A673 (cell line): ENCODE measurements around the gene MGAT5B.

Source experiments
- CTCF ChIP-seq: fragments of 300-800, 200-600 bp; sonication (generic); conservative IDR thresholded peaks from 2 replicates; pipeline ENCODE4 v1.5.1; 2017; ENCODE audit warnings: low read depth, mild to moderate bottlenecking, antibody characterized with exemption, low read length, moderate library complexity, mixed read lengths
- EZH2 ChIP-seq: fragments of 200-600 bp; sonication (generic); IDR thresholded peaks from 2 replicates; pipeline ENCODE4 v1.6.1; 2017; ENCODE audit warnings: borderline replicate concordance, low read depth, mild to moderate bottlenecking, mixed read lengths, antibody characterized with exemption, low read length; ENCODE audit not compliant: poor library complexity, severe bottlenecking

DNA sequence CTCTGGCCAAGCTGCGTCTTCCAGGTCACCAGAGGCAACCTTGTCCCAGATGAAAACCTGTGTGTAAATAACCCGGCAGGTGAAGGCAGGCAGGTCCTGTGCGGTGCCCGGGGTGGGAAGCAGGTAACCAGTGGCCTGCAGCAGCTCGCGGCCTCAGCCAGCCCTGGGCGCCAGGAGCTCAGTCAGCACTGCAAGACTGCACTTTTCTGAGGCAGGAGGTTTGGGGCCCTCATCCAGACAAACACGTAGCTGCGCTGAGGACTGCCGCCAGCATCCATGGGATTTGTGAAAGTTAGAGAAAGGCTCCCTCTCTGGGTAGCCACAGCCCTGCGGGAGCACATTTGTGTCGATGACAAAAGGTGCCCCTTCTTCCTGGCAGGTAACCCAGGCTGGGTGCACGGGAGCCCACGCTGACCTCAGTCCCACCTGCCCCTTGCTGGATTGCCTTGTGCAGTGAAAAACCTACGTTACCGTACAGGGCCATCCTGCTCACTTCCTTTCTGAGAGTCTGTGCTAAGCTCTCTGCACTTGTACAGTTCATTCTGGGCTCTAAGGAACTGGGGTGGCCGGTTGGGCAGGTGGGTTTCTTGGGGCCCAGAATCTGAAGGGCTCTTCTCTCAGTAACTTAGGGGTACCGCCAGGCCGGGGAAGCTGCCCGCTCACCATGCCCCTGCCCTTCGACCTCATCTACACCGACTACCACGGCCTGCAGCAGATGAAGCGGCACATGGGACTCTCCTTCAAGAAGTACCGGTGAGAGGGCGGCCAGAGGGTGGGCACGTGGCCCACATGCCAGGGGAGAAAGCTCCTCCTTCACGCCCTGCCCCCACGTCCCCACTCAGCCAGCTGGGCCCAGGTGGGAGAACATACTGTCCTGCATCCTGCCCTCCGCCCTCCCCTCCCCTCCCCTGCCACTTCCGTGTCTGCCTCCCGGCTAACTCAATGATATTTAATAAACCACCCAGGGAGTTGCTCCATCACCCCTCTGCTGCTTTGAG is 56.4 kb downstream of the MGAT5B start:
- TF ChIP-seq CTCF (no peak), EZH2 (no peak)
